Measurements from ENCODE around the gene HSD11B1L. TPM values are rescaled to one million over a fixed set of nuclear protein-coding genes. Genes with fewer than 3 reads are reported as not detected.
A peak's percentile ranks its signal among the peaks of the same experiment; 100 is the strongest.

Gene HSD11B1L, protein sequence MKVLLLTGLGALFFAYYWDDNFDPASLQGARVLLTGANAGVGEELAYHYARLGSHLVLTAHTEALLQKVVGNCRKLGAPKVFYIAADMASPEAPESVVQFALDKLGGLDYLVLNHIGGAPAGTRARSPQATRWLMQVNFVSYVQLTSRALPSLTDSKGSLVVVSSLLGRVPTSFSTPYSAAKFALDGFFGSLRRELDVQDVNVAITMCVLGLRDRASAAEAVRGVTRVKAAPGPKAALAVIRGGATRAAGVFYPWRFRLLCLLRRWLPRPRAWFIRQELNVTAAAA
- total RNA-seq = 1 to 10 TPM; 3.2 to 5.2 TPM

DNA sequence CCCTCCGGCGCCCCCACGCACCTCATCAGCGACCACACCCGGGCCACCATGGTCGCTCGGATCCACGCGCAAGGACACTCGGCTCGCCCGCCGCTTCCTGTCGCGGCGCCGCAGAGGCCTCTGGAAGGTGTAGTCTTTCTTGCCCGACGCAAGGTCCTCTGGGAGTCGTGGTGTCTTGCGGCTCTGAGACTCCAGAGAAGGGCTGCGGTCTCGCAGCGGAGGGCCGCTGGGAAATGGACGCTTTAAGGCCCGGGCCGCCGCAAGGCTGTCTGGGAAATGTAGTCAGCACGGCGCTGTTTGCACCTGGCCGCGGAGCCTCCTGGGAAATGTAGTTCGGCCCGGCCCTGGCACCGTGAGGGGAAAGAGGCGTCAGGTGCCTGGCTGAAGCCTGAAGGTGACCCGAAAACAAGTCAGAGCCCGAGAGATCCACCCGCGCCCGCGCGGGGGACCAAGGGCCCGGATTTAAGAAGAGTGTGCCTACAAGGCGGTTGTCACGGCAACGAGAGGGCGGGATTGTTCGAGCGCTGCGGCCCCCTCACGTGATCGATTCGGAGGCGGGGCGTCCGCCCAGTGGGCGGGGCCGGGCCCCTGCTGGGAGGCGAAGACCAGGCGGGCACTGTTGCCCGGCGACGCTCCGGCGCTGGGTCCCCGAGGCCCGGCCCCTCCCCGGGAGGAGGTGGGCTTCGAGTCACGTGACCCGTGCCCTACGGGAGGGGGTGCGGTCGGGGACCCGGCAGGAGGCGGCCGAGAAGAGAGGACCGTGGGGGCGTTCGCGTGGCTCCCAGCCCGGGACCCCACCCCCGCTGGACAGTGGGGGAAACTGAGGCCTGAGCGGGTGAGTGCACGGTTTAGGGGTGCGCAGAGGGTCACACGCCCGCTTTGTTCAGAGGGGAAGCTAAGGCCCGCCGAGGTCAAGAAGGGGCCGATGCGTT, at the start of gene HSD11B1L, which contains the start of gene MICOS13:
Gene HSD11B1L (plus strand): TSS at position 591 of the 932 bp plus-strand sequence. CDS start 3,806 bp downstream, outside the sequence.
Gene MICOS13 (minus strand): TSS at position 80 of the 932 bp plus-strand sequence. CDS start 30 bp downstream, at position 50.
- DNase-seq (ENCODE audit: low spot score in 2 of 2) (peak; percentile 98 to 99), ATAC-seq (peak; percentile 92 to 94)
- peak within 1 kb of the TSS; percentile 88 to 100 for H3K27ac Mint-ChIP-seq
- H3K9me3 Mint-ChIP-seq = no peaks in the 10 kb centered on the region
- peaks cover 14 to 18% of the 10 kb centered on the region in 2 donors for H3K36me3 Mint-ChIP-seq

DNA sequence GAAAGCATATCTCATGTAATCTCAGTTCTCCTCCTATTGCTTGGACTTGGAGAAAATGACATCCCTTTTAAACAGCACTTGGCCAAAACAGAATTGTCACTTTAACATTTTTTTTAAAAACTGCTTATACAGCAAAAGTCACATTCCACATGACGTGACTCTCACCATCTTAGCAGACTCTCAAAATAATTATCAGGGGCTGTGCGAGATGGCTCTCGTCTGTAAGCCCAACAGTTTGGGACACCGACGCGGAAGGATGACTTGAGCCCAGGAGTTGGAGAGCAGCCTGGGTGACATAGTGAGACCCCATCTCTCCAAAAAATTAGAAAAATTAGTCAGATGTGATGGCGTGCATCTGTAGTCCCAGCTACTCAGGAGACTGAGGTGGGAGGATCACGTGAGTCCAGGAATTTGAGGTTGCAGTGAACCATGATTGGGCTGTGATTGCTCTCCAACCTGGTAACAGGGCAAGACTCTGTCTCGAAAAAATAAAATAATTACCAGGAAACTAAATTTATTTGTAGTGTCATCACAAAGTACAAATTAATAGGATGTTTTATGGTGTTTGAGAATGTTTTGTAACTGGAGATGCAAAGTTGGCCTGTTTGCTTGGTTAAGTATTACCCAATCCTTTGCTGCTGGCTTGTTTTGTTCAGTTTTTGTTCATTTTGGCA, 49.1 kb upstream of the HSD11B1L start:
- no peak for ATAC-seq
- Mint-ChIP-seq H3K36me3 (peaks cover 13 to 19% of the 10 kb centered on the region in 2 donors), H3K27ac (no peak overlapping the region), H3K9me3 (no peaks in the 10 kb centered on the region)
- DNase-seq (ENCODE audit: low spot score in 2 of 2) = no peak

DNA sequence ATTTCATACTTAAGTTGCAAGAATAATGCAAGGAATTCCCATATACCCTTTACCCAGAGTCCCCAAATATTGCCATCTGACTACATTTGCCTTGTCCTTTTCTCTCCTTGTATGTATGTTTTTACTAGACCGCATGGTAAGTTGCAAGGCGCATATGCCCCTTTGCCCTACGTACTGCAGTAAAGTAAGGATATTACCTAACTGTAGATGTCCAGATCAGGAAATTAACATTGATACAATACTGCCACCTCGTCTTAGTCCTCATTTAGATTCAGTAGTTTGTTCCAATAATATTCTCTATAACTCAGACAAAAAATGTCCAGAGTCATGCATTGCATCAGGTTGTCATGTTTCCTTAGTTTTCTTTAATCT, 48.6 kb upstream of the HSD11B1L start:
- ATAC-seq = no peak
- no peaks in the 10 kb centered on the region for H3K9me3 Mint-ChIP-seq
- no peak for DNase-seq (ENCODE audit: low spot score in 2 of 2)
- no peak overlapping the region for H3K27ac Mint-ChIP-seq
- peaks cover 12 to 17% of the 10 kb centered on the region in 2 donors for H3K36me3 Mint-ChIP-seq

DNA sequence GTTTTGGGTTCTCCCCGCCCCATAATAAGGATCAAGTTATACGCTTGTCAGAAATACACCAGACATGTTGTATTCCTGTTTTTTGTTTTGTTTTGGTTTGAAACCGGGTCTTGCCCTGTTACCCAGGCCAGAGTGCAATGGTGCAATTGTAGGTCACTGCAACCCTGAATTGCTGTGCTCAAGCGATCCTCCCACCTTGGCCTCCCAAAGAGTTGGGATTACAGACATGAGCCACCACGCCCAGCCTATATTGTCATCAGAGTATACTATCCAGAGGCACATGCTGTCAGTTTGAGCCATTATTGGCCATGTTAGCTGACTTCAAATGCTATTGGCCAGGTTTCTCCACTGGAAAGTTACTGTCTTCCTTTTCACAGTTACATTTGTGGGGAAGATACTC, 48.2 kb upstream of the HSD11B1L start:
- no peak for ATAC-seq

DNA sequence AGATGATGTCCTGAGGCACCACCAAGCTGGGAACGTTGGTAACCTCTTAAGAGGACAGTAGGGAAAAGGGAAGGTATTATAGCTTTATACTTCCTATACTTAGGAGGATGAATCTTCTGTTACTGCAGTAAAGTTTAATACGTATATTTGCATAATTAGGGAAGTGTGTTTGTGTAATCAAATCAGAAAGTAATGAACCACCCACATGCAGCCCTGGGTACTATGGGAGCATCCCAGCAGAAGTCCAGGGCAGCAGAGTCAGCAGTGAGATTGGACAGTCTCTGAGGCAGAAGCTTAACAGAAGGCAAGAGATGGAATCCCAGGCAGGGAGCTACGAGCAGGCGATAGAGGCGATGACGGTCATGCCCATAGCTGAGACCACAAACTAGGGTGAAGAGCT, 45.4 kb upstream of the HSD11B1L start:
- peaks cover 0 to 6% of the 10 kb centered on the region in 2 donors for H3K36me3 Mint-ChIP-seq
- DNase-seq (ENCODE audit: low spot score in 2 of 2) = no peak
- no peak for ATAC-seq
- no peaks in the 10 kb centered on the region for H3K9me3 Mint-ChIP-seq
- no peak overlapping the region for H3K27ac Mint-ChIP-seq

More for the DNA sequence above, 48.2 kb upstream of the HSD11B1L start:
- Mint-ChIP-seq H3K9me3 (no peaks in the 10 kb centered on the region), H3K36me3 (peaks cover 8 to 13% of the 10 kb centered on the region in 2 donors), H3K27ac (no peak overlapping the region)
- no peak for DNase-seq (ENCODE audit: low spot score in 2 of 2)

DNA sequence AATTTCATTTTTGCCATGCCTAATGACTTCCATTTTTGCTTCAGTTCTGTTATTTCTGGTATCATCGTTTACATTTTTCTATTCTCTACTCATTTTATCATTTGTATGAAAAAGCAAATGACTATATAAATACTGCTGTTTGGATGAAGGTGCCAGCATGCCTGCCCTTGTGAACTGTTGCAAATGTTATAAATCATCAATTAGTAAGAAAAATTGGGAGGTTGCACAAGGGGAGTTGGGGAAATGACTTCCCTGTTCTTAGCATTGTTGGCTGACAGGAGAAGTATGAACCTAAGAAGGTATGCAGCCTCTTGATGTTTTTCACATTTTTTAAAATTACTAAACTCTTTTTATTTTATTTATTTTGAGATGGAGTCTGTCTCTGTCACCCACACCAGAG, 42.9 kb upstream of the HSD11B1L start:
- ATAC-seq (no peak), DNase-seq (ENCODE audit: low spot score in 2 of 2) (no peak)
- H3K27ac Mint-ChIP-seq = peak overlapping the region in 1 of 2 donors; percentile 55
- no peaks in the 10 kb centered on the region for H3K9me3 Mint-ChIP-seq
- peaks cover 6% of the 10 kb centered on the region in 2 donors for H3K36me3 Mint-ChIP-seq

DNA sequence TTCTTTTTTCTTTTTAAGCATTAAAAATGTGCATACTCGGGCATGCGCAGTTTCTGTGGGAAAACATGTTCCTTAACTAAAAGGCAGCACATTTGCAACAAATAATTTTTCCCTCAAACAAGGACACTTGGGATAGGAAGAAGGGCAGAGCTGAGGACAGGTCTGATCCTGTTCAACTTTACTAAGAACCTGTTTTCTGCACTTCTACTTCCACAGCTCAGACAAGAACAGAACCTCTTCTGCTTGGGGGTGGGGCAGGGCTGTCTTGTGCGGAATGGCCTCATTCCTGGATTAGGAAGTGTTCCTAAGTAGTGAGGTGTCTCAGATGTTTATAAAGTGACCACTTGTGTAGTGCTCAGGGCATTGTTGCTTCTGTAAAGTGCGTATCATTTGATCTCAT, 39.7 kb upstream of the HSD11B1L start:
- DNase-seq (ENCODE audit: low spot score in 2 of 2) = no peak
- Mint-ChIP-seq H3K36me3 (peaks cover 6 to 24% of the 10 kb centered on the region in 2 donors), H3K27ac (peak overlapping the region in 1 of 2 donors; percentile 61), H3K9me3 (no peaks in the 10 kb centered on the region)
- no peak for ATAC-seq

DNA sequence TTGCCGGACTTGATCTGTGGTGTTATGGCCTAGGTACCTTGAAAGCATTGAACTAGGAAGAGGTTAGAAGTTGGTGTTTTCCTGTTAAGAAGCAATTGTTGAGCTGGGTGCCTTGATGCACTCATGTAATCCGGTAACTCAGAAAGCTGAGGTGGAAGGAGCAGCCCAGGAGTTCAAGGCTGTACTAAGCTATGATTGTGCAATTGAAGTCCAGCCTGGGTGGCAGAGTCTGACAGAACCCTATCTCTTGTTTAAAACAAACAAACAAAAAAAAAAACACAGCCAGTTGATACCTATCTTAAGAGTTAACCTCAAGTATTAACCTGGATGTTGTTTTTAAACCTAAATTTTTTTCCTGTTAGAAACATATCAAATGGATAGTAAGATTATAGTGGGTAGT, 38.6 kb upstream of the HSD11B1L start:
- Mint-ChIP-seq H3K9me3 (no peaks in the 10 kb centered on the region), H3K36me3 (peaks cover 6 to 34% of the 10 kb centered on the region in 2 donors), H3K27ac (no peak overlapping the region)
- ATAC-seq (no peak), DNase-seq (ENCODE audit: low spot score in 2 of 2) (no peak)

DNA sequence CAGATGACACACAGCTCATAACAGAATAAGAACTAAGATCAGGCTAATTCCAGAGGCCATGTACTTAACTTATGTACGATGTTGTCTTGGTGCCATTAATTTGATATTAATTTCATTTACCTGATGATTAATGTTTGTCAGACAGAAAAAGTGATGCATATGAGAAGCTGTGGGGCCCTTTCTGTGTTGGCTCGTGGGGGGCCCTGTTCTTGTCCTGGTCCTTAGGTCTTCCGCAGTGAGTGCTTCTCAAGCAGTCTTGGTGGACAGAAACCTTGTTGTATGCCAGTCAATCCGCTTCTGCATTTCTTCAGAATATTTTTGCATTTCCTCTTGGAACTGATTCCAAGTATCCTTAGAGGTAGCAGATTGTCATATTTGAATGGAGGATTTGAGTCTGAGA, 37.8 kb upstream of the HSD11B1L start:
- no peak overlapping the region for H3K27ac Mint-ChIP-seq
- no peaks in the 10 kb centered on the region for H3K9me3 Mint-ChIP-seq
- ATAC-seq (no peak), DNase-seq (ENCODE audit: low spot score in 2 of 2) (no peak)
- H3K36me3 Mint-ChIP-seq = peaks cover 7 to 36% of the 10 kb centered on the region in 2 donors

DNA sequence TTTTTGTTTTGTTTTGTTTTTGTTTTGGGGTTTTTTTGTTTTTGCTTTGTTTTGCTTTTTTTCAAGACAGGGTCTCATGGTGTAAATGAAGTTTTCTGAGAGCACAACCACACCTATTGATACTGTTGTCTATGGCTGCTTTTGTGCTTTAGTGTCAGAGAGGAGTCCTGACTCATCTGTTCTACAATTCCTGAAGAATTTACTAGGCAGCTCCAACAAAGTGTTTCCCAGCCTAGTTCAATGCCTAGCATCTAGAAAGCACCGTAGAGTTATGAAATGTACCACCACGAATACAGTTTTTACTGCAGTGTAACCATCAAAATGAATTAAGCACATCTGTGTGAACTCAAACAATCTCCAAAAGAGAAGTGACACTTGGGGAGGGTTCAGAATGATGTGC, 36.8 kb upstream of the HSD11B1L start:
- peak overlapping the region in 1 of 2 donors; percentile 79 for H3K27ac Mint-ChIP-seq
- no peak for DNase-seq (ENCODE audit: low spot score in 2 of 2)
- peaks cover 12 to 36% of the 10 kb centered on the region in 2 donors for H3K36me3 Mint-ChIP-seq
- H3K9me3 Mint-ChIP-seq = no peaks in the 10 kb centered on the region
- ATAC-seq = no peak

DNA sequence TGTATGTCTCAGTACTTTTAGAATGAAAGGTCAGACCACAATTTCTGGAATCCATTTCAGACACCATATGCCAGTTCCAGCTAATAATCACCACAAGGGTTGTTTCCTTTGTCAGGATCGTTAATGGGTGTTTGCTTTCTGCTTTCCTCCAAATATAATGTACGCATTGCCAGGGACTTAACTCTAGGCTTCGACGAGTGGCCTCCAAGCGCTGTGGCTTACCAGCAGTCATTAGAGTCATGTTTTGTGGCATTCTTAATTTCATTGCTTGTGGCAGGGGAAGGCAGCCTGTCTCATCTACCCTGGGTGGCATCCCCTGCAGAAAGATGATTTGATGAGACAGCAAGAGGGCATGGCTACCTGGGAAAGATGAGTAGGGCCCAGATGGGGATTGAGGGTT, 35.4 kb upstream of the HSD11B1L start:
- H3K27ac Mint-ChIP-seq = peak overlapping the region in 1 of 2 donors; percentile 51
- H3K36me3 Mint-ChIP-seq = peaks cover 12 to 41% of the 10 kb centered on the region in 2 donors
- H3K9me3 Mint-ChIP-seq = no peaks in the 10 kb centered on the region
- no peak for ATAC-seq
- no peak for DNase-seq (ENCODE audit: low spot score in 2 of 2)

DNA sequence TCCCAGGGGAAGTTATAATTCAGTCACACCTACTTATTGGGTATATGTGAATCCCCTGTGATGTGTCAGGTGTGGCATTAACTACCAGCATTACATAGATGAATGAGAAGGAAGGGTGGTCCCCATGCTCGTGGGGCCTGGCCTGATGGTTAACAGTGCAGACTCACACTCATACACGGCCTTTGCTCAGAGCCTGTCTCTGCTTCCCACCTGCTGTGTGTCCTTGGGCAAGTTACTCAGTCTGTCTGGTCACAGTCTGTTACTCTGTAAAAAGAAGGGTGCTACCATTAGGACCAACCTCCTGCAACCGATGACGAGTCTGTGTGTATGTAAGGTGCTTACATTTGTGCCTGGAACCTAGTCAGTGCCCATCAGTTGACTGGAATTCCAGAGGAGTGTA, 34.1 kb upstream of the HSD11B1L start:
- H3K9me3 Mint-ChIP-seq = no peaks in the 10 kb centered on the region
- H3K36me3 Mint-ChIP-seq = peaks cover 13 to 36% of the 10 kb centered on the region in 2 donors
- ATAC-seq (no peak), DNase-seq (ENCODE audit: low spot score in 2 of 2) (no peak)
- H3K27ac Mint-ChIP-seq = peak overlapping the region; percentile 42 to 92

DNA sequence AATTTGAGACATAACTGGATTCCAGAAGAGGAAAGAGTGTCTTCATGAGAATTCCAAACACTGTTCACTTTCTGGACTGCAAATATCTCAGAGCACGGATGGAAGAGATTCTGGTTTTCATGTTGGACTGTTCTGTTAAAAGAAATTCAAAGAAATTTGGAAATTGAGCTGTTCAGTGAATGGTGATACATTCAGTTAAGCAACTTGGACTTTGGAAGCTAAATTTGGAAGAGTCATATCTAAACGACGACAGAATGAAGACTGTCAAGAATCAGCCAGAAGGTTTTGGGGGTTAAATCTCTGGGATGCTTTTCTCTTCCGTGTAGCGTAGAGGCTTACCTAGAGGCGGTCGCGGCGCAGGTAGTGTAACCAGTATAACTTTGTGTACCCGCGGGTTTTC, 32.4 kb upstream of the HSD11B1L start:
- Mint-ChIP-seq H3K36me3 (peaks cover 19 to 42% of the 10 kb centered on the region in 2 donors), H3K9me3 (no peaks in the 10 kb centered on the region), H3K27ac (no peak overlapping the region)
- ATAC-seq = no peak
- DNase-seq (ENCODE audit: low spot score in 2 of 2) = no peak

DNA sequence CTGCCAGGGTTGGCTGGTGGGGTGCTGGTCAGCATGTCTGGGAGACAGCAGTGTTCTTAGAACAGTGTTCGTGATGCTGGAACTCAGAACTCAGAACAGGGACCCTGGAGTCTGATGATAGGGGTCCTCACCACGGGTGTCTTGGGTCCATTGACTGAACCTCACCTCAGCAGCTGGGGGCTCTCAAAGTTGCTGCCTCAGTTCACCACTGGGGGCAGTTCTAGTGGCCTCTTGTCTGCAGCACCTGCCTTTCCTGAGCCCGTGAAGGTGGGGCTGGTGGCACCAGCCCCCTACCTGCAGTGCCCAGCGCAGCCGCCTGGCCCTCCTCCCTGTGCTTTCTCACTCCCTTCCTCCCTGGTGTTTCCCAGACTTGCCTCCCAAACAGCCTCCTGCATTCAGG, 29.5 kb upstream of the HSD11B1L start:
- Mint-ChIP-seq H3K27ac (peak overlapping the region in 1 of 2 donors; percentile 57), H3K36me3 (peaks cover 19 to 40% of the 10 kb centered on the region in 2 donors)
- ATAC-seq = no peak

DNA sequence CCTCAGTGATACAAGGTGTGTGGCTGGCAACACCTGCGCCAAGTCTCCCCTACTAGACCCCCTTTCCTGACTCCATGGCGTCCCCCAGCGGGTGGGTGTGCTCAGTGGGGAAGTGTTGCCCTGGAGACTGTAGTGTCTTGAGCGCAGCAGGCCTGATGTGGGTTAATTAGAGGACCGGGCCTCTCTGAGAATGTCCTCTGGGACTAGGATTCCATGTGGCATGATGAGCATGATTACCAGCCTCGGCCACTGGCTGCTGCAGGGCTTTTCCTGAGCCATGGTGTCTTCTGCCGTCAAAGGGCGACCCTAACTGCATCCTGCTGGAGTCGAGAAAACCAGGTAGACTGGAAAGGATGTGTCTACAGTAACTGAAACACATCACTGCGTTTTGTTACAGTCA, 28.6 kb upstream of the HSD11B1L start:
- peaks cover 19 to 35% of the 10 kb centered on the region in 2 donors for H3K36me3 Mint-ChIP-seq
- H3K27ac Mint-ChIP-seq = peak overlapping the region in 1 of 2 donors; percentile 28
- no peak for ATAC-seq
- DNase-seq (ENCODE audit: low spot score in 2 of 2) = no peak
- no peaks in the 10 kb centered on the region for H3K9me3 Mint-ChIP-seq

More for the DNA sequence above, 29.5 kb upstream of the HSD11B1L start:
- DNase-seq (ENCODE audit: low spot score in 2 of 2) = no peak
- H3K9me3 Mint-ChIP-seq = no peaks in the 10 kb centered on the region

DNA sequence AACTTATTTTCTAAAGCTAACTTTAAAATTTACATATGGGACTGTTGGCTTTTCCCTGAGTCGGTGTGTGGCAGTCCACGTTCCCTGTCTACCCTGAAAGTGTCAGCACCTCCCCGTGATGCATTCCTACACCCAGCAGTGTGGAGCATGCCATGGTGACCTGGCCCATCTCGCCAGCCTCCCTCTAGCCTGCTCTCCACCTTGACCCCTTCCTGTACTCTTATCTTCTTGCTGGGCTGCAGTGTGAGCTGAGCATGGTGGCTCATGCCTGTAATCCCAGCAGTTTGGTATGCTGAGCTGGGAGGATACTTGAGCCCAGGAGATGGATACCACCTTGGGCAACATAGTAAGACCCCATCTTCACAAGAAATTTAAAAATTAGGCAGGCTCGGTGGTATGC, 25.9 kb upstream of the HSD11B1L start:
- Mint-ChIP-seq H3K9me3 (no peaks in the 10 kb centered on the region), H3K27ac (peak overlapping the region in 1 of 2 donors; percentile 42), H3K36me3 (peaks cover 13 to 43% of the 10 kb centered on the region in 2 donors)
- no peak for ATAC-seq
- no peak for DNase-seq (ENCODE audit: low spot score in 2 of 2)

Data from activated naive CD4-positive, alpha-beta T cell treated with anti-CD3 and anti-CD28 coated beads, Interleukin-2, amount 50 U/mL, for 72 hours (primary cell).